GM21528 (cell line): ENCODE measurements around the gene ZNF827.

Experiments
- ATAC-seq: cut with Tn5 transposase; IDR thresholded peaks from one replicate; pipeline ENCODE4 v1.9.1; 2021; ENCODE audit warnings: mild to moderate bottlenecking, moderate library complexity; ENCODE audit not compliant: unreplicated experiment, low FRiP score

The ZNF827 gene

DNA sequence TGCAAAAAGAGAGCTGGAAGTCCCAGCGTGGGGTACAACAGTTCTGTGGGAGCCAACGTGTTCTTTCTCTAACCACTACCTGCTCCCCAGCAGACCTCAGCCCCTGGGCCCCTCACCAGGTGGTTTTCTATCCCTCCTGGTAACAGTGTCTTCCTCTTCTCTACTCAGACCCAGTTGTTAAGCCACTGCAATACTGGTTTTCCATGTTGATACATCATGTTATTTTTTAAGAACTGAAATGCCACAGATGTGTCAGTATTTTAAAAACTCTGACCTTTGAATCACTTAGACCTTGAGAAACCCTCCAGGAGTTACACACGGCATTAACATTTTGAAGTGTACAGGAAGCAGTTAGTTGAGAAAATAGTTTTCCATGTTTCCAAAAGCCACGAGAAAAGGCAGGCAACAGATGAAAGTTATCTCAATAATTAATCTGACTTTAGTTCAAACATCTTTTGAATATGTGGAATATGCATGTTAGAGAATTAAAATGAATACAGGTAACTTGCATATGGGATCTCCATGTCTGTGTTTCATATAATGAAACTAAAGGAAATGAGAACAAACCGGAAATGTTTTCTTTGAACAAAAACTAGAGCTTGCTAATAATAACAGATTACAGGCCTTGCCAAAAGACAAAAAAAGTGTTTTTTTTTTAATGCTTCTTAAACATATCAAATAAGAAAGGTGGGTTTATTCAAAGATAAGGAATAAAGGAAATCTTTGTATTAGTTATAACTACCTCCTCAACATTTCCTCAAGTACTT is 108.8 kb downstream of the ZNF827 start:
- ATAC-seq, result peak; percentile 60

DNA sequence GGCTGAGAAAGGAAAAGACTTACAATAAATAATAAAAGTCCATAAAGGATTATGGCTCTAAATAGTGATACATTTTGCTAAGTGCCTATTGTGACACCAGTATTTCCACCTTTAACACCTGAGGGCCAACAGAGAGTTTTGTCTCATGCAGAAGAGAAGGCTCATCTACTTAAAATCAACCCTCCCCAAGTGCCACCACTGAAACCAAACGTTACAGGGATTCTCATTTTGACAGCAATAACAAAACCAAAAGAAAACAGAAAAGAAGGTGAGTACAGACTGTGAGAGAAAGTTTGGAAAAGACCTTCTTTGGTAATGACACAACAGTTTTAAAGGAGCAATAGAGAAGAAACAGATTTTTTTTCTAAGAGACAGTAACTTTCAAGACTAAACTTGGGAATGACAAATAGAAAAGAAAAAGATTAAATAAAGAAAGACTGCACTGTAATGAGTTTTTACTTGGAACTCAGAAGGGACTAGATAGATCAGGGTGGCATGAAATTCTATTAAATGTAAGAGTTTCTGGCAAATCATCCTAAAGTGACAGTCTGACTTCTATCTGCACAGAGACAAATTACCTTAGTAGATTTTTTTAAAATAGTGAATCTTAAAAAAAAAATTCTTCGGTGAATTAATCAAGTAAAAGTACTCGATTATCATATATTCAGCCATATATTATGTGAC is 109.7 kb downstream of the ZNF827 start:
- peak; percentile 83 for ATAC-seq

DNA sequence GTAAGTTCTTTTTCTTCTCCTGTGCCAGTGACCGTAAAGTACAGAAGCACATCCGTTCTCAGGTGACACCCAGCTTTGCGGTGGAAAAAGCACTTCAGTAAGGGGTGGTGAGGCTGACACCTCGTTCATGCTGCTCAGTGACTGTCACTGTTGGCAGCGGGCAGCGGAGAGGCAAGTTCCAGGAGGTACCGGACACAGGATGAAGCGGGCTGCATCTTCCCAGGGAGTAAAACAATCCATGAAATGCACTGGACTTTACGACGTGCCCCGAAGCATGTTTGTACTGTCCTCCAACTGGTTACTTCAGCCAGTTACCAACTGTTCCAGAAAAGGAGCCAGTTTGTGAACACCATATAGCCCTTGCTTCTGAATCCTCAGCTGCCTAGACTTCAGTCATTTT is 110.7 kb downstream of the ZNF827 start:
- ATAC-seq, result no peak

DNA sequence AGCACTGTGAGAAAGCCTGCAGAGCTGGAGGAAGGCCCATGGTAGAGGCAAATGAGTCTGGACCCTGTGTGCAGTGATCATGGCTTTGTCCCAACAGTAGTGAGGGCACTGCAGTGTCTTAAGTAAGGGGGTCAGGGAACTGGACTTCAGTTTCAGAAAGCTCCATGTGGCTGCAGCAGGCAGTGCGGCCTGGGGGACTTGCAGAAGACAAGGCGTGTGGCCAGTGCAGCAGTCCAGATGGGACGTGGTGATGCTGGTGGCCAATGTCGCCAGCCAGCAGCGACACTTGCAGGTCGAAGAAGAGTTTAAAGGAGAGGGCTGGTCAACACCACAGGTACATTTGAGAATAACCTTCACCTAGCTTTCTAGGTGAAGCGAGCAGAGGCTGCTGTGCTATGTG is 113.4 kb downstream of the ZNF827 start:
- no peak for ATAC-seq

DNA sequence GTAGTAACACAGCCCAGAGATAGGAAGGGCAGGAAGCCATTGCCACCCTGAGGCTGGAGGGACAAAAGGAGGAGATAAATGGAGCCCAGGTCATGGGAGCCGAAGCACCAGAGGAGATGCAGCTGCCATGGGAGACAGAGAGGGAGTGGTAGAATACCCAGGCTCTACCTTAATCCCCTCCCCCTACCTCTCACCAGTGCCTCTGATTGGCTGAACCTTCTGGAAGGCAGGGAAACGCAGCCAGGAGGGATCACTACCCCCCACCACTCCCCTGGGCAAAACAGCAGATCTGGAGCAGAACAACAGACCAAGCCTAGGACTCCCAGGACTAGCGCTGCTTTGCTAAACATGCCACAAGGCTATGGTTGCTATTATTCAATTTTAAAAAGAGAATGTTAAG is 114.2 kb downstream of the ZNF827 start:
- ATAC-seq, result no peak

DNA sequence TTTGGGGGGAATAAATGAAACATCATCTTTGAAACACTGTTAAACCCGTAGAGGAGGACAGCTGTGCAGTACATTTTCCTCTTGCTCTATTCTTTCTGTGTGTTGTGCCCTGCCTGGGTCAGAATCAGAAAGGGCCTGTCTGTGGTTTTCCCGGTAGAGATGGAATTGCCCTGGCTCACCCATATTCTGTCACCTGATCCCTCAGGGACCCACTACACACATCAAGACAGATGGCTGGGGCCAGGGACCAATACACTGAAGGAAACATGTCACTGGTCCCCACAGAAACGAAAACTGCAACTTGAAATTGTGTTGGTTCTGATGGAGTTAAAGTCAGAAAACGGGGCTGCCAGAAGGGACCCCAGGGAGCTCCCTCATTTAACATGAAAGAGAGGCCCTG is 114.9 kb downstream of the ZNF827 start:
- no peak for ATAC-seq

DNA sequence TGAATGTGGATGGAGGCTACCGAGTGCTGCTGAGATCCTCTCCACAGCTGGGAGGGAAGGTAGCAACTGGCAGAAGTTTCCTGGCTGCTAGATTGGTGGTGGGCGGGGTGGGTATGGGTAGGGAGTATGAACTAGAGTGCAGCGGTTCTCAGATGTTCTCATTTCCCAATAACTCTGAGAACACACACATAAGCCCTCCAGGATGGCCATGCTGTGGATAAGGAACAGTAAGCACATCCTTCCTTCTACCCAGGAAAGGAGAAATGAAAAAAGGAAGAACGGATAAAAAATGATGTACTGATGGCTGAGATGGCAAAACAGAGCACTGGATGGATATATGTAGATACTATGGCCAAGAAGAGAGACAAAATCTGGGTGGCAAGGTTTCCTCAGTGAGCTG is 116.0 kb downstream of the ZNF827 start:
- no peak for ATAC-seq

DNA sequence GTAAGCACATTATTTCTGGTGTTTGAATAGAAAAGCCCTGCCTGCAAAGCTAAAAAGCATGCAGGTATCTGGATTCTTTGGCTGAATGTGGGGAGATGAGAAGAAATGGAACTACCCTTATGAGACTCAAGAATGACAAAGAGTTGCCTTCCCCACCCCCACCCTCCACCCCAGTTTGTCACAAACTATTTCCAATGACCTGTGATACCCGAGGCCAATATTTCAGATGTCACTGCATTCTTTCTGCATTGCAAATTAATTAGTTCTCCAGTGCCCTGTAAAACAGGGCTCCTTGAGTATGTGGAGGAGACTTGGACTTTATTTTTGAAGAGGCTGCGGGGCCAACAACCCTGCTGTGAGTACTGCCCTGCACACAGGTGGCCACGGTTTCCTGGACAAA is 116.4 kb downstream of the ZNF827 start:
- ATAC-seq, result no peak

DNA sequence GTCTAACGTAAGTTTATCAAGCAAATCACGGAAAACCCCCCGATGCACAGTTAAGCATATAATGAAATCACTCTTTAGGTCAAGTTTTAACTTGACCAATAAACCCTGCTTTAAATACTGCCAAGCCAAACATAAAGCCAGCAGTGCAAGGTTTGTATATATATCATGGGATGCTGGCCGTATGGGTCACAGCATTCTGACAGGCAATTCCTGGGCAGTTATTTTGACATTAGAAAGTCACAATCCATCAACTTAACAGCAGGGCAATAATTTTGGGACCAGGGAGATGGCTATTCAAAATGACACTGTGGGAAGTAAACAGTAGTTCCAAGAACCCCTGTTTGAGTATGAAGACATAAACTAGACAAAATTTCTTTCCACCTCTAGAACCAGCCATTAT is 116.9 kb downstream of the ZNF827 start:
- no peak for ATAC-seq

DNA sequence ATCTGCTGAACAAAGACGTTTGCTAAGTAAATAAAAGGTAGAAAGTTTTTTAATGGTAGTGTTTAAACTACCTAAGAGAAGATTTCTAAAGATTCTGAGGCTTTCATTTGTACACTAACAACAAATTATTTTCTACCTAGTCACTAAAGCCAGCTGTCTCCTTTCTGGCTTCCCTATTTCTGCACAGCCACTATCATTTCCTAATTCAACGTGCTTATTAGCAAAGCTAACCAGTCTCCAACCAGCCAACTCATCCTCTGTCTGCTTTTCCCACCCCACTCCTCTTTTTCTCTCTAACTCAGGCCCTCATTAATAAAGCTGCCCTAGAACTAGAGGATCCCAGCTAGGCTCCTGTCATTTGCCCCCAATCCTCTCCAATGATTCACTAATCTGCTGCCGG is 118.2 kb downstream of the ZNF827 start:
- no peak for ATAC-seq

DNA sequence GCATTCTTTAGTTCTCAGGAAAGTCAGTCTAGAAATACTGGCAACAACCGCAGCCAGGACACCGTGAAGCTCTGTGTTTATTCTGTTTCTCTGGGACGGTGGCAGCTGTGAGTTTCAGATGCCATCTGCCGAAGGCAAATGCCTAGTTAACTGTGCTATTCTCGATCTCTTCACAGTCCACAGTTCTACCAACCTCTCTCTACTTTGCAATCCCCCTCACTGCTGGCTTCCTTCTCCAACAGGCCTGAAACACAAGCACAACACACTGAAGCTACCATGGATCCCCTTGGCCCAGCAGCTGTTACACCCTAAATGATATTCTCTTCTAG is 118.8 kb downstream of the ZNF827 start:
- ATAC-seq, result no peak

DNA sequence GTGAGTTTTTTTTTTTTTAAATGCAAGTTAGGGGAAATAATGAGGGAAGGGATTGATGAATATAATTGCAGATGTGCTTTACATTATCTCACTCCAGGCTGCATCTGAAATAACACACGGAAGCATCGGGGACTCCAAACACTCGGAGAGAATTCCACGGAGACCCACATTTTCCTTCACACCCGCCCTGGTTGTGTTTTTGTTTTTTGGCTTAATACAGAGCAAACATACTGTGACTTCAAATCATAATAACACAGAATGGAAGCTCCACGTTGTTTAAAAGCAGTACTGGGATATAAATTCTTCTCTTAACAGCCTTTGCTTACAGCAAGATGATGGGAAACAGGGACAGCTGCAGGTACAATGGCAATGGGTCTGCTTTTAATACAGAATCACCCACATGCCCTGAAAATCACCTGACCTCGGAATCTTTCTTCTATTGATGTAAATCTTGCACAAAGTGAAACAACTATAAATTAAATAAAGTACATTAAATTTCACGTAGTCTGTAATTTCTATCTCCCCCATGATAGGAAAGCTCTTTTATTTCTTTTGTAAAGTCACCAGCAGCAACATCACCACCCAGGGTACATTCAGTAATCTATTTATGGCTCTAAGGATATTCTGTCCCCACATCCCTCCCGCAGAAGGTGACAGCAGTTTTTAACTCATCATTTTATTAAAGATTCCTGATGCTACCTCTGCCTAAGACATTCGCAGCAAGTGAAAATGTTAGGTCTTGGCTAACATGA is 119.3 kb downstream of the ZNF827 start:
- ATAC-seq, result no peak

DNA sequence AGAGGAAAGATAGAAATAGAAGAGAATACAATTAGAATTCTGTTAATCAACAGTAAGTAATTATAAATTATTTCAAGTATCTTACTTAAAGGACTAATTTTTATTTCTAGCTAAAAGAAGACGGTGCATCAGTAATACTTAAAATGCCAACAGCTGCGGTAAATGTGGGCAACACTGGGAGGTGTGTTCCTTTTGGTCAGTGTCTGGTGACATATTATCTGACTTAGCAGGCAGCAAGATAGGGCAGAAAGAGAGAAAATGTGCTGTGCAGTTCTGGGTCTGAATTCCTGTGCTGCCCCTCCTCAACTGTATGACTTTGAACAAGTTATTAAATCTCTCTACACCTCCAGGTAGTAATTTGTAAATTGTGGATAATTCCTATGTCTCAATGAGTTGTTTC is 120.6 kb downstream of the ZNF827 start:
- ATAC-seq, result no peak

DNA sequence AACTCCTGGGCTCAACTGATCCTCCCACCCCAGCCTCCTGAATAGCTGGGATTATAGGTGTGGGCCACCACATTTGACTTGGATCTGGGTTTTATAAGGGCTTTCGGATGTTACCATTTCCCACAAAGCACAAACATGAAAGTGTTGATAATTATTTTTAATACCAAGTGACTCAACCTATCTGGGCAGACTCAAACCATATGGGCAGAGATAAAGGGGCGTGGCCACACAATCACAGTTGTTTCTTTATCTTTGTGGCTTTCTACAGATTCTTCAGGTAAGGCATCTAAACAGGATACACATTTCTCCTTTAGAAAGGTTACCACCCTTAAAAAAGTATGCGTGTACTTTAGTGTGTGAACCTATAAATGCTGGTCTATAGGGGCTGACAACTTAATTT is 122.5 kb downstream of the ZNF827 start:
- ATAC-seq, result no peak

DNA sequence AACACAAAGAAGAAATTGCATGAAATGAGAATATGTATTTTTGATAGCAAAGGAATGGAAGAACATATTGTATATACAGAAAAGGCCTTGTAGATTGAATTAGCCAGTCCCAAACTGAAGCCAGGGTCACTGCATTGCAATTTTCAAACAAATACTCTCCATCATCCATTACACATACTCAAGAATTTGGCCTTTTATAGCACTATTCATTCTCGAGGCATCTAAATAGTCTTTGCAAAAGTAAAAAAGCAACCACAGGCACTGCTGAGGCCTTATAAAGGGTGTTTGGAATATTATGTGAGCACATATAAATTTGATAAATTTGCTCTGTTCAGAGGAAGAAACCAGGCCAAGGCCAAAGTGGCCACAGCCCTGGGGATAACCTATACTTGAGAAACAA is 123.0 kb downstream of the ZNF827 start:
- no peak for ATAC-seq

DNA sequence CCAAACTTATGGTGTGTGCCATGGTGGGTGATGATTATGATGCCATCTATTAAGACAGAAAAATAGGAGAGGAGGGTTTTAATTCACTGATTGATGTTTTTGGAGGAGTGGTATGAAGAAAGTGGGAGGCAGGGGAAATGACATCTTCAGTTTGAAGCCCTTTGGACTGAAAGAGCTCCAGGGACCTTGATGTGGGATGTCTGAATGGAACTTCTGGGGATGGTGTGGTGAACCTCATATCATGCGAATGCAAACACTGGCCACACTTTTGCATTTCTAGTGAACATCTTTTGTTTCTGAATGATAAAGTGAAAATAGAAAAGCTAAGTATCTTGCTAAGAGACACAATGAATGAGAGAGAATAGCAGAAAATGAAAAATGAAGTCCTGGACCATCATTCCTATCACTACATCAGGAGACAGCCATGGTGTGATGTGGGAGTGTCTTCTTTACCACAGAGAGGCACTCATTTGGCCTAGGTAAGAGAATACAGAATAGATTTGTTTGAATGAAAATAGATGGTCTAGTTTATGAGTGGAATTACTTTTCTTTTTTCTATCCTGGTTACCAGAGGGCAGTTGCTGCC is 123.5 kb downstream of the ZNF827 start:
- ATAC-seq, result no peak

DNA sequence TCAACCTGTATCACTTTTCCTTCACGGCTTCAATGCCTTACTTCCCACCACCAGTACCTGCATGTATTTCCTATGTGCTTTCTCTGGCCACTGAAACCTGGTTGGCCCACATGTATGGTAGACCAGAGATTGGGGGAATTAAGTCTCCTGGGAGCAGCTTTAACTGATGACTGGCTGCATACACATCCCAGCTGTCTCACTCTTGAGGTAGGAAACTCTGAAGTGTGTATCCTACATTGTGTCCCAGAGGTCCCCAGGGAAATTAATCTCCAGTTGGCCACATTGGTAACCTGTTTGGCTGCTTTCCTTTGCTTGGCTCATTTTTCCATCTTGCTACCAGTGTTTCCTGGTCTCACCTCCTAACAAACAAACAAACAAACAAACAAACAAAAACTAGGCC is 124.4 kb downstream of the ZNF827 start:
- ATAC-seq, result no peak

DNA sequence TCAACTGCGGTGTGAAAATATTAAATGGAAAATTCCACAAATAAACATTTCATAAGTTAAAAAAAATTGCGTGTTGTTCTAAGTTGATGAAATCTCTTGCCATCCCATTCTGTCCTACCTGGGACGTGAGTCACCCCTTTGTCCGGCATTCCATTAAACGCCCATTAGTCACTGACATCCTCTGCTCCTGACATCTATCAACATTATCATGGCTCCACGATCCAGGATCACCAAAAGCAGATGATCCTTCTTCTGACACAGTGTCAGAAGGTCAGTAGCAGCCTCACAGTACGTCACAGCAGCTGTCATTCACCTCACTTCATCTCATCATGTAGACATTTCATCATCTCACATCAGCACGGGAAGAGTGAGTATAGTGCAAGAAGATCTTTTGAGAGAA is 125.7 kb downstream of the ZNF827 start:
- no peak for ATAC-seq

DNA sequence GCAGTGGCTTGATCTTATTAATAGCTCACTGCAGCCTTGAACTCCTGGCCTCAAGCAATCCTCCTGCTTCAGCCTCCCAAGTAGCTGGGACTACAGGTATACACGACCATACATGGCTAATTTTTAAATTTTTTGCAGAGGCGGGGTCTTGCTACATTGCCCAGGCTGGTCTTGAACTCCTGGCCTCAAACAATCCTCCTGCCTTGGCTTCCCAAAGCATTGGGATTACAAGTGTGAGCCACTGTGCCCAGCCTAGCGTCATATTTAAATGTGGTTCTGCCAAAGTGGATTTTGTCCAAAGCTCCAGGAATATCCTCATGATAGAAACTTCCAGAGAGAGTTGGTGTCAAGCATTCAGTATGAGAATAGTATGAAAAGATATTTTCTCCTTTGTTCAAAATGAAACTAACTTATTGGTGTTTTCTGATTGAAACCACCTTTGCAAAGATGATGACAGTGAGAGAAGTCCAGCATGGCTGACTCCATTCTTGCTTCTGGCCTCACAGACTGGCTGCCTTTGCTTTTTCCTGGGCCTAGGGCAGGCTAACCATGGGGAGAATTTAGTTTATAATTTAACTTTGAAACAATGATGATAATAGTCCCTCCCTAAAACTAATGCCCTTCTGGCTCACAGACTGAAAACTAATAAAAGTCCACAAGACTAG is 129.6 kb downstream of the ZNF827 start:
- peak; percentile 11 for ATAC-seq

DNA sequence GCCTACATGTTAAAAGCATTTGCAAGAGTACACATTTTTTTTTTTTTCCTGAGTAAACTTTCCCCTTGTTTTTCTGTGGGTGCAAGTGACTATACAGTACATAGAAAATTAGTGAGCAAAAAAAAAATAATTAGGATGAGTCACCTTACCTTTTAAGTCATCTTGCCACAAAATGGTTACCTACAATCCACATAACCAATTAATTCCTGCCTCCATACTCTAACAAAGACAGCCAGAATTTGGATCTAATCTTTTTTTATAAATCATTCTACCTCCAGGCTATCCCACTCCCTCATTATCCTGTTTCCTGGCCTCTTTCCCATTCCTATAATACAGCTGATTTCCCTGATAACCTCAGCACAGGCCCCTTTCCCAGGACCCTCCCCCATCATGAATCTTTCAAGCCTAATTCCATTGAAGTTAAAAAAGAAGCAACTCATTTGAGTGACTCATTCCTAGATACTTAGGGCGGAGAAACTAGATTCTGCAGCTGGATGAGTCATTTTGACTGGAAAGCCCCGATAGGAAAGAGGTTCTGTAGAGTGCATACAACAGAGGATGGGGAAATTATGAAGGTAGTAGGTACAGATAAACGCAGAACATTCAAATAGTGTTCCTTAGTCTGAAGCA is 130.5 kb downstream of the ZNF827 start:
- ATAC-seq, result peak; percentile 66
